HepG2 (cell line): ENCODE data around the gene AGPAT3. TPM values are rescaled to one million over a fixed set of nuclear protein-coding genes. Genes with fewer than 3 reads are reported as not detected.

Experiments used
- BCL6 ChIP-seq: IDR thresholded peaks from 2 replicates; pipeline ENCODE4 v1.6.1; 2016; ENCODE audit warnings: missing genetic modification reagents, missing compliant biosample characterization
- HMG20B ChIP-seq: conservative IDR thresholded peaks from 2 replicates; pipeline ENCODE4 v1.6.1; 2016; ENCODE audit warnings: missing genetic modification reagents, missing compliant biosample characterization
- HNRNPUL1 ChIP-seq: fragments of 200-400 bp; formaldehyde crosslinking; IDR thresholded peaks from 2 replicates; pipeline ENCODE4 v1.6.1; 2017; ENCODE audit warnings: low read depth, mild to moderate bottlenecking, low read length, moderate library complexity
- KLF12 ChIP-seq: sonication (generic); formaldehyde crosslinking; IDR thresholded peaks from 2 replicates; pipeline ENCODE4 v1.4.0; 2020; ENCODE audit warnings: missing genetic modification reagents, borderline replicate concordance
- MED1 ChIP-seq: sonication (generic); formaldehyde crosslinking; IDR thresholded peaks from 2 replicates; pipeline ENCODE4 v1.4.0; 2020; ENCODE audit warnings: missing genetic modification reagents
- NR2C2 ChIP-seq: sonication (generic); formaldehyde crosslinking; IDR thresholded peaks from 2 replicates; pipeline ENCODE4 v1.4.0; 2020; ENCODE audit warnings: missing genetic modification reagents, mild to moderate bottlenecking, moderate library complexity, borderline replicate concordance
- NR2F1 ChIP-seq, 2 experiments: fragments of 450-650 bp in 1 of 2; formaldehyde crosslinking in 1 of 2; IDR thresholded peaks; 2 replicates each; pipeline versions ENCODE4 v1.5.0 to v1.6.1; 2016 to 2020; ENCODE audit warnings: mild to moderate bottlenecking in 1 of 2, missing compliant biosample characterization in 1 of 2, missing genetic modification reagents in 1 of 2, moderate library complexity in 1 of 2
- SCMH1 ChIP-seq: sonication (generic); formaldehyde crosslinking; IDR thresholded peaks from 2 replicates; pipeline ENCODE4 v1.9.0; 2021; ENCODE audit warnings: missing genetic modification reagents, mild to moderate bottlenecking, borderline replicate concordance
- ZNF260 ChIP-seq: sonication (generic); formaldehyde crosslinking; IDR thresholded peaks from 2 replicates; pipeline ENCODE4 v1.4.0; 2020; ENCODE audit warnings: missing genetic modification reagents, low read depth, mild to moderate bottlenecking, borderline replicate concordance
- ZNF354B ChIP-seq: sonication (generic); formaldehyde crosslinking; IDR thresholded peaks from 2 replicates; pipeline ENCODE4 v1.8.0; 2022; ENCODE audit warnings: mild to moderate bottlenecking, missing genetic modification reagents
- ZNF570 ChIP-seq: sonication (generic); formaldehyde crosslinking; IDR thresholded peaks from 2 replicates; pipeline ENCODE4 v1.4.0; 2020; ENCODE audit warnings: mild to moderate bottlenecking, missing genetic modification reagents, borderline replicate concordance
- ZNF768 ChIP-seq: sonication (generic); formaldehyde crosslinking; IDR thresholded peaks from 2 replicates; pipeline ENCODE4 v1.4.0; 2020; ENCODE audit warnings: missing genetic modification reagents
- ZNF782 ChIP-seq: sonication (generic); formaldehyde crosslinking; IDR thresholded peaks from 2 replicates; pipeline ENCODE4 v1.4.0; 2020; ENCODE audit warnings: missing genetic modification reagents, mild to moderate bottlenecking, borderline replicate concordance
- ZSCAN25 ChIP-seq: sonication (generic); formaldehyde crosslinking; IDR thresholded peaks from 2 replicates; pipeline ENCODE4 v1.8.0; 2022; ENCODE audit warnings: mild to moderate bottlenecking, missing genetic modification reagents
- polyA plus RNA-seq, 8 experiments: library from polyadenylated mRNA; depleted of rRNA in 3 of 8; stranded (reverse) in 7 of 8; unstranded in 1 of 8; fragments of >200 nt; fragmentation: Illumina TruSeq in 4 of 8; extraction: Trizol in 4 of 8; gene quantifications; 2 replicates each; pipeline versions ENCODE4 v1.2.1 to v1.2.3, GENCODE V29; 2011 to 2016; ENCODE audit warnings: low read depth in 4 of 8, missing spikeins in 1 of 8, mixed read lengths in 1 of 8; ENCODE audit not compliant: insufficient read depth in 1 of 8
- total RNA-seq, 5 experiments: library from RNA; depleted of rRNA; stranded (reverse); fragments of >200 nt; fragmentation: Illumina TruSeq; extraction: Trizol; gene quantifications; 2 replicates each; pipeline ENCODE4 v1.2.3, GENCODE V29; 2016; ENCODE audit warnings: low read depth in 1 of 5
- TF ChIP-seq, protein P1 (sequence below): sonication (generic); formaldehyde crosslinking; IDR thresholded peaks from 2 replicates; pipeline ENCODE4 v1.4.0; 2020; ENCODE audit warnings: missing genetic modification reagents
- TF ChIP-seq, protein P2 (sequence below): sonication (generic); formaldehyde crosslinking; IDR thresholded peaks from 2 replicates; pipeline ENCODE4 v1.4.0; 2020; ENCODE audit warnings: mild to moderate bottlenecking, missing genetic modification reagents
- TF ChIP-seq, protein P3 (sequence below): sonication (generic); formaldehyde crosslinking; IDR thresholded peaks from 2 replicates; pipeline ENCODE4 v1.5.0; 2020; ENCODE audit warnings: mild to moderate bottlenecking, missing genetic modification reagents, moderate library complexity
- TF ChIP-seq, protein P4 (sequence below): sonication (generic); formaldehyde crosslinking; IDR thresholded peaks from 2 replicates; pipeline ENCODE4 v1.4.0; 2020; ENCODE audit warnings: missing genetic modification reagents; ENCODE audit errors: not compliant biosample characterization
- TF ChIP-seq, protein P5 (sequence below): sonication (generic); formaldehyde crosslinking; IDR thresholded peaks from 2 replicates; pipeline ENCODE4 v1.5.0; 2020; ENCODE audit warnings: missing genetic modification reagents
- TF ChIP-seq, protein P6 (sequence below): sonication (generic); formaldehyde crosslinking; IDR thresholded peaks from 2 replicates; pipeline ENCODE4 v1.8.1; 2023; ENCODE audit warnings: mild to moderate bottlenecking, inconsistent platforms, moderate library complexity, missing genetic modification reagents, borderline replicate concordance

The AGPAT3 gene
- total and polyA plus RNA-seq, 2 of the 13 experiments (the other 11 are each of a cell fraction or from before 2014, with no cell fraction given), result 32.2 to 54.4 TPM

DNA sequence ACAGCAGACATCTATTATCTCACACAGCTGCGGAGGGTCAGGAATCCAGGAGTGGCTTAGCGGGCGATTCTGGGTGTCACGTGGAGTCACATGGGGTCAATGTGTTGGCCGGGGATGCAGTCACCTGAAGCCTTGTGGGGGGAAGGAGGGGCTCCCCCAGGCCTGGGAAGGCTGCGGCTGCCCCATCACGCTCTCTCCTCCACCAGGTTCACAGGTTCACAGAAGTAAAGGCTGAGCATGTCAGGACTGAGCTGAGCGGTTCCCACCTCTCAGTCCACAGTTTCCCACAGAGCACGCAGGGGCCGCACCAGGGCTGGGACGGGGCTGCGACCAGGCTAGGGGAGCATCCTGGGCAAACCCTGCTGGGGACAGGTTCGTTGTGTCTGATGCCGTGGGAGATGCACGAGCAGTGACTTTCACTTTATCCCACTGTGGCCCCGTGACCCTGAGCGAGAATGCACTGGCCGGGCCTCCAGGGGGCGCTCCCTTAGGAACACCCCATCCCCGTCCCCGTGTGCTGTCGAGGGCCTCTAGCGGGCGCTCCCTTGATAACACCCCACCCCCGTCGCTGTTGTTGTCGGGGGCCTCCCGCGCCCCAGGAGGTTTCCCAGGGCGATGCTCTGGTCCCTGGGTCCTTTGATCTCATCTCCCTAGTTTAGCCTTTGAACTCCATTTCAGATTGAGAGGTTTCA, 73.9 kb downstream of the AGPAT3 start (continued):
- TF ChIP-seq, protein P1, sequence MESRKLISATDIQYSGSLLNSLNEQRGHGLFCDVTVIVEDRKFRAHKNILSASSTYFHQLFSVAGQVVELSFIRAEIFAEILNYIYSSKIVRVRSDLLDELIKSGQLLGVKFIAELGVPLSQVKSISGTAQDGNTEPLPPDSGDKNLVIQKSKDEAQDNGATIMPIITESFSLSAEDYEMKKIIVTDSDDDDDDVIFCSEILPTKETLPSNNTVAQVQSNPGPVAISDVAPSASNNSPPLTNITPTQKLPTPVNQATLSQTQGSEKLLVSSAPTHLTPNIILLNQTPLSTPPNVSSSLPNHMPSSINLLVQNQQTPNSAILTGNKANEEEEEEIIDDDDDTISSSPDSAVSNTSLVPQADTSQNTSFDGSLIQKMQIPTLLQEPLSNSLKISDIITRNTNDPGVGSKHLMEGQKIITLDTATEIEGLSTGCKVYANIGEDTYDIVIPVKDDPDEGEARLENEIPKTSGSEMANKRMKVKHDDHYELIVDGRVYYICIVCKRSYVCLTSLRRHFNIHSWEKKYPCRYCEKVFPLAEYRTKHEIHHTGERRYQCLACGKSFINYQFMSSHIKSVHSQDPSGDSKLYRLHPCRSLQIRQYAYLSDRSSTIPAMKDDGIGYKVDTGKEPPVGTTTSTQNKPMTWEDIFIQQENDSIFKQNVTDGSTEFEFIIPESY (CRISPR knock-in tag), result 0 out of 2 replicates have a peak, but pooled peaks have one; percentile 45
- TF ChIP-seq, protein P2, sequence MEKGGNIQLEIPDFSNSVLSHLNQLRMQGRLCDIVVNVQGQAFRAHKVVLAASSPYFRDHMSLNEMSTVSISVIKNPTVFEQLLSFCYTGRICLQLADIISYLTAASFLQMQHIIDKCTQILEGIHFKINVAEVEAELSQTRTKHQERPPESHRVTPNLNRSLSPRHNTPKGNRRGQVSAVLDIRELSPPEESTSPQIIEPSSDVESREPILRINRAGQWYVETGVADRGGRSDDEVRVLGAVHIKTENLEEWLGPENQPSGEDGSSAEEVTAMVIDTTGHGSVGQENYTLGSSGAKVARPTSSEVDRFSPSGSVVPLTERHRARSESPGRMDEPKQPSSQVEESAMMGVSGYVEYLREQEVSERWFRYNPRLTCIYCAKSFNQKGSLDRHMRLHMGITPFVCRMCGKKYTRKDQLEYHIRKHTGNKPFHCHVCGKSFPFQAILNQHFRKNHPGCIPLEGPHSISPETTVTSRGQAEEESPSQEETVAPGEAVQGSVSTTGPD (CRISPR knock-in tag), result no peak
- TF ChIP-seq ZSCAN25 (CRISPR knock-in tag), result no peak
- no peak for TF ChIP-seq SCMH1
- TF ChIP-seq, protein P3, sequence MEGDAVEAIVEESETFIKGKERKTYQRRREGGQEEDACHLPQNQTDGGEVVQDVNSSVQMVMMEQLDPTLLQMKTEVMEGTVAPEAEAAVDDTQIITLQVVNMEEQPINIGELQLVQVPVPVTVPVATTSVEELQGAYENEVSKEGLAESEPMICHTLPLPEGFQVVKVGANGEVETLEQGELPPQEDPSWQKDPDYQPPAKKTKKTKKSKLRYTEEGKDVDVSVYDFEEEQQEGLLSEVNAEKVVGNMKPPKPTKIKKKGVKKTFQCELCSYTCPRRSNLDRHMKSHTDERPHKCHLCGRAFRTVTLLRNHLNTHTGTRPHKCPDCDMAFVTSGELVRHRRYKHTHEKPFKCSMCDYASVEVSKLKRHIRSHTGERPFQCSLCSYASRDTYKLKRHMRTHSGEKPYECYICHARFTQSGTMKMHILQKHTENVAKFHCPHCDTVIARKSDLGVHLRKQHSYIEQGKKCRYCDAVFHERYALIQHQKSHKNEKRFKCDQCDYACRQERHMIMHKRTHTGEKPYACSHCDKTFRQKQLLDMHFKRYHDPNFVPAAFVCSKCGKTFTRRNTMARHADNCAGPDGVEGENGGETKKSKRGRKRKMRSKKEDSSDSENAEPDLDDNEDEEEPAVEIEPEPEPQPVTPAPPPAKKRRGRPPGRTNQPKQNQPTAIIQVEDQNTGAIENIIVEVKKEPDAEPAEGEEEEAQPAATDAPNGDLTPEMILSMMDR (CRISPR knock-in tag), result peak; percentile 98
- TF ChIP-seq, protein P4, sequence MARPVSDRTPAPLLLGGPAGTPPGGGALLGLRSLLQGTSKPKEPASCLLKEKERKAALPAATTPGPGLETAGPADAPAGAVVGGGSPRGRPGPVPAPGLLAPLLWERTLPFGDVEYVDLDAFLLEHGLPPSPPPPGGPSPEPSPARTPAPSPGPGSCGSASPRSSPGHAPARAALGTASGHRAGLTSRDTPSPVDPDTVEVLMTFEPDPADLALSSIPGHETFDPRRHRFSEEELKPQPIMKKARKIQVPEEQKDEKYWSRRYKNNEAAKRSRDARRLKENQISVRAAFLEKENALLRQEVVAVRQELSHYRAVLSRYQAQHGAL (CRISPR knock-in tag), result no peak
- TF ChIP-seq NR2C2 (CRISPR knock-in tag), result 0 out of 2 replicates have a peak, but pooled peaks have one; percentile 49
- 0 out of 2 replicates have a peak, but pooled peaks have one; percentile 52 for TF ChIP-seq KLF12
- 0 out of 2 replicates have a peak, but pooled peaks have one; percentile 52 for TF ChIP-seq ZNF782 (CRISPR knock-in tag)
- TF ChIP-seq BCL6 (CRISPR knock-in tag), result no peak
- TF ChIP-seq, protein P5, sequence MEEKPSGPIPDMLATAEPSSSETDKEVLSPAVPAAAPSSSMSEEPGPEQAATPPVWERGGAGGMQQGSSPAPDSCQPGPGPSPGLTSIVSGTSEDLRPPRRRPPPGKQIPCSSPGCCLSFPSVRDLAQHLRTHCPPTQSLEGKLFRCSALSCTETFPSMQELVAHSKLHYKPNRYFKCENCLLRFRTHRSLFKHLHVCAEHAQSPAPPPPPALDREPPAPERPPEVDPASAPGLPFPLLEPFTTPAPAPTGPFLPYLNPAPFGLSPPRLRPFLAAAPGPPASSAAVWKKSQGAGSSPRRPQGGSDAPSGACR (CRISPR knock-in tag), result peak; percentile 34; the same call in 1 of the 2 replicates
- no peak for TF ChIP-seq ZNF354B (CRISPR knock-in tag)
- TF ChIP-seq NR2F1 (CRISPR knock-in tag; IDR thresholded peaks at IDR 0.05), result peak; percentile 67 to 83; a peak in 3 of 4 replicates
- TF ChIP-seq ZNF260 (CRISPR knock-in tag), result no peak
- no peak for TF ChIP-seq HNRNPUL1
- TF ChIP-seq, protein P6, sequence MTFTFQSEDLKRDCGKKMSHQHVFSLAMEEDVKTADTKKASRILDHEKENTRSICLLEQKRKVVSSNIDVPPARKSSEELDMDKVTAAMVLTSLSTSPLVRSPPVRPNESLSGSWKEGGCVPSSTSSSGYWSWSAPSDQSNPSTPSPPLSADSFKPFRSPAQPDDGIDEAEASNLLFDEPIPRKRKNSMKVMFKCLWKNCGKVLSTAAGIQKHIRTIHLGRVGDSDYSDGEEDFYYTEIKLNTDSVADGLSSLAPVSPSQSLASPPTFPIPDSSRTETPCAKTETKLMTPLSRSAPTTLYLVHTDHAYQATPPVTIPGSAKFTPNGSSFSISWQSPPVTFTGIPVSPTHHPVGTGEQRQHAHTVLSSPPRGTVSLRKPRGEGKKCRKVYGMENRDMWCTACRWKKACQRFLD (CRISPR knock-in tag), result 0 out of 2 replicates have a peak, but pooled peaks have one; percentile 41
- no peak; the same call in 1 of the 2 replicates for TF ChIP-seq HMG20B (CRISPR knock-in tag)
- peak; percentile 62 for TF ChIP-seq MED1
- TF ChIP-seq ZNF570 (CRISPR knock-in tag), result no peak
- TF ChIP-seq ZNF768 (CRISPR knock-in tag), result no peak
